HG02973 (cell line): Measurements from ENCODE around the gene KCNJ11.

Source experiments
- ATAC-seq: cut with Tn5 transposase; IDR thresholded peaks from one replicate; pipeline ENCODE4 v1.9.1; 2021; ENCODE audit warnings: moderate library complexity; ENCODE audit not compliant: unreplicated experiment

The KCNJ11 gene

DNA sequence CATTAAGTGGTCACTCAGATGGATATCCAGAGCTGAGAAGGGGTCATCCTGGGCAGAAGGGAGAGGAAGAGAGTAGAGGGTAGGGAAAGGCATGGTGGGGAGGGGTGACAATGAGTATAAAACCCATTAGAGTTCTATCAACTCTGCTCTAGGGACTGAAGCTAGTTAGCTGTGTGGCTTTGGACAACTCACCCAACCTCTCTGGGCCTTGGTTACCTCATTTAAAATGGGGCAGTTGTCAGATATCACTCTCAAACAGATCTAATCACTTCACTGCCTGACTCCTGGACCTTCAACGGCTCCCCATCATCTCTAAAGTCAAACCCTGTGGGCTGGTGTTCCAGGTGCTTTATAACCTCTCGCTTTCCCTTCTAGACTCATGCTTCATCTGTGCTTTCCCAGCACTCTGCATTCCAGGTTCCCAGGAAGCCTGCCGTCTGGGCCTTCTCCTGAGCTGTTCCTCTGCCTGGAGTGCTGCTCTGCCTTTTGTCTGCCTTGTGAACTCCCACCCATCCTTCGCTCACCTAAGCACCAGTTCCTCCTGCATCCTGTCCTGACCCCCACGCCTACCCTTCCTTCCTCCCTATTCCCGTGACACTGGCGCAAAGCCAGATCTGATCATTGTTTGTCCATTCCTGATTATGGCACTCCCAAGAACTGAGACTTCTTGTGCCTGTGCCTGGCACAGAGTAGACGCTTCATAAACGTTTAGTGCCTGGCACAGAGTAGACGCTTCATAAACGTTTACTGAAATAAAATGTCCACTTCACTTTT lies 22.3 kb upstream of the KCNJ11 start:
- no peak for ATAC-seq

DNA sequence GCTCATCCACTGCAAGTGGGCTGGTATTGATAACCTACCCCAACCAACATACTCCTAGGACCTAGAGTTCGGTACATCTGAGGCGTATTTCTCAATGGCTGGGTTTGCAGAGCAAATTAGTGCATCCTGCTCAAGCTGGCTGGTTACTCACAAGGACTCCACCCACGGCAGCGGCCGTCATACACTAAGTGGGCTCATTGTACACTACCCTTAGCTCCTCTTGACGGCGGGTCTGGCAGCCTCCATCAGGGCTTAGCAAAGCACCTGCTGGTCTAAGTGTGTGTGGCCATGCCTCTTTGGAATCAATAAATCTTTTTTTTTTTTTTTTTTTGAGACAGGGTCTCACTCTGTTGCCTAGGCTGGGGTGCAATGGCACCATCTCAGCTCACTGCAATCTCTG lies 20.2 kb upstream of the KCNJ11 start:
- no peak for ATAC-seq

DNA sequence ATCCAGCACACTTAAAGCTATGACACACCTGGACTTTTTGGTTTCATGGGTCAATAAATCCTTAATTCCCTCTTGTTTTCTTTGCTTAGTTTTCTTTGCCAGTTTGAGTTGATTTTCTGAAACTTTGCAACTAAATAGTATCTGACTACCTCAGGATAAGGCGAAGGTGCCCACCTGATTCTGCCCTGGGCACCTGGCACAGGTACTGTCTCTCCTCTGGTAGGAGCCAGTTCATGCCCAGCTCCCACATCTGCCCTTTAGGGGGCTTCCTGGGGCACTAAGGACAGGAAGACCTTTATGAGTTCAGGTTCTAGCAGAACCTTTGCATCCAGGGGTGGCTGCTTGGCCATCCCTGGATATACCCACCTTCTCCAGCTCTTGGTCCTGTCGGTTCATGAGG lies 19.6 kb upstream of the KCNJ11 start:
- ATAC-seq, result no peak

DNA sequence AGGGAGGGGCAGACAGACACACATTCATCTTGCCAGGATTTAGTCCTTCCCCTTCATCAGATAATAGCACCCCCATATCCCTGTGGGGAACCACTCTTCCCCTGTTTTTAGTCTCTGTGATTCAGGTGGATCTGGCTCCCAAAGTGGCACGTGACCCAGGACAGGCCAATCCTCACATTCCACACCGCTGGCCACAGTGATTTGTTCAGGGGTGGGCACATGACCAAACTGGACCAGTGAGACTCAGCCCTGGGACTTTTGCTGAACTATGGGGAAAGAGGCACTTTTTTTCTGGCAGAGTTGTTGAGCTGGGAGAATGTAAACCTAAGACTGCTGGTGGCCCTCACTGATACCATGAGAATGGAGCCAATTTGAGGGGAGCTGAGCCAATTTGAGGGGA lies 19.1 kb upstream of the KCNJ11 start:
- ATAC-seq, result no peak

GRCh38 chr11:17406818-17407149 lies 18.3 kb upstream of the KCNJ11 start:
- ATAC-seq, result no peak

DNA sequence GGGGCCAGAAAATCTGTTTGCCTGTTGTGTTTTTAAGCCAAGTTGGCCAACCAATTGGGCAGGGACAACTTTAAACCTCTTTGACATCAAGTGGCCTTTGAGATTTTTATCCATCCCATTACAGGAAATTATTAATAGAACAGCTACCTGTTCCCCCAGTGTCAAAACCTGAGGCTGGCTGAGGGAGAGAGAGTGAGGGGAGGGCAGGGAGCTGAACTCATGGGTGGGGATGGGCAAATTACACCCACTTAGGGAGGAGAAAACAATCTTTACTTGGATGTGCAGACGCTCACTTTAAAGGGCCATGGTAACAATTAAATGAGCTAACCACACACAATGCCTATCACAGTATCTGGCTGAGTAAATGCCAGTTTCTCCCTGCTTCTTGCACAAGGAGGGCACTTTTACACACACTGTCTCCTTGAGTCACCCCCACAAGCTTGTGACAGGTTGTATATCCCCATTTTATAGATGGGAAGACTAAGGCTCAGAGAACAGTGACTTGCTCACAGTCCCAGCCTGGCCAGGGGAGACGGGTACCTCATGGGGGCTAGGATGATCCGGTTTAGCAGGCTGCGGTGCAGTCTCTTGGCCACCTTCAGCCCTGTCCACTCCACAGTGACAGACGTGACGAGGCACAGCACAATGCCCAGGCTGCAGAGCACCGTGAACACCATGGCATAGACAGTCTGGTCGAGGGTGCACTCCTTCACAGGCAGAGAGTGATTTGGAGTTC lies 17.8 kb upstream of the KCNJ11 start:
- ATAC-seq, result no peak

- ATAC-seq, result no peak
Measured at GRCh38 chr11:17405232-17406005, 17.0 kb upstream of the KCNJ11 start.

DNA sequence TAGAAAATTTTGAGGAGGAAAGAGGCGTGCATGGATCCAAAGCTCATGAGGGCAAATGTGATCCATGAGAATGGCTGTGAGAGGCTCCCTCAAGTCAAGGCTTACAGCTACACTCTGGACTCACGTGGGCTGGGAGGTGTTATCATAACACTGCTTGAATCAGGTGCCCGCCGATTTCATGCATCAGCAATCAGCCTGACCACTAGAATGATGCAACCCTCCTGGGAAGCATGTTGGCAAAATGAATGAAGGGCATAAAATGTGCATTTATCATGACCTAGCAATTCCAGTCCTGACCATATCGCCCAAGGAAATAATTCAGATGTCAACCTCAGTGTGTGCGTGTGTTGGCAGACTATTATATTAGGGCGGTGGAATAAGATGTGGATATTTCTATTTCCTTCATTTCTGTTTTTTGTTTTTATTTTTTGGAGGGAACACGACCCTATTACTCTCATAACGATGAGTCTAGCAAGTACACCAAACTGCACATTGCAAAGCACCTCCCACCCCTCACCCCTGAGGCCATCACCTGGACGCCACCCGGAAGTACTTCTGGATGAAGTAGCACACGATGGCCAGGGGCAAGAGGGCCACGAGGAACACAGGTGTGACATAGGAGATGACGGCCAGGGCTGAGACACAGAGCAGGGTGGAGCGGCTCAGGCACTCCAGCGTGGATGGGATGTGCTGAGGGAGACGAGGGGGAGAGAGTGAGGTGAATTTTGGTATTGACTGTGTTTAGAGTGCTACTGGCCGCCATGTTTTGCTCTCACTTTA lies 15.7 kb upstream of the KCNJ11 start:
- no peak for ATAC-seq

GRCh38 chr11:17402486-17402885 lies 14.0 kb upstream of the KCNJ11 start:
- ATAC-seq, result no peak

- ATAC-seq, result no peak
Measured at GRCh38 chr11:17401841-17402240, 13.4 kb upstream of the KCNJ11 start.

DNA sequence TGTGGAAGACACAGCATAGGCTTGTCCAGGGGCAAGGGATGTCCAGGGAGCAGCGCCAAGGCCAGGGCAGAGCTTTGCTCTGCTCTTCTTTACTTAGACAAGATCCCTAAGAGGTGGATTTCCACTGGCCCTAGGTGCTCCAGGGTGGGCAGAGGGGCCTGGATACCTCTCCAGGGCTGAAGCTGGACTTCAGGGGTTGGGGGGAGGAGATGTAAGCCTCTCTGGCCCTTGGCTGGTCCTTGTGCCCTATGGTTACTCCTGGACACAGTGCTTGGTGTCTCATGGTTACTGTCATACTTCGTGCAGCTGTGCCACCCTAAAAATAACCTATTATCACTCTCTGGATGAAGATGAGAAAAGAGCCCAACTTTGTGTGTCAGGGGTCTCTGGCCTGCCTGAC lies 12.9 kb upstream of the KCNJ11 start:
- no peak for ATAC-seq

DNA sequence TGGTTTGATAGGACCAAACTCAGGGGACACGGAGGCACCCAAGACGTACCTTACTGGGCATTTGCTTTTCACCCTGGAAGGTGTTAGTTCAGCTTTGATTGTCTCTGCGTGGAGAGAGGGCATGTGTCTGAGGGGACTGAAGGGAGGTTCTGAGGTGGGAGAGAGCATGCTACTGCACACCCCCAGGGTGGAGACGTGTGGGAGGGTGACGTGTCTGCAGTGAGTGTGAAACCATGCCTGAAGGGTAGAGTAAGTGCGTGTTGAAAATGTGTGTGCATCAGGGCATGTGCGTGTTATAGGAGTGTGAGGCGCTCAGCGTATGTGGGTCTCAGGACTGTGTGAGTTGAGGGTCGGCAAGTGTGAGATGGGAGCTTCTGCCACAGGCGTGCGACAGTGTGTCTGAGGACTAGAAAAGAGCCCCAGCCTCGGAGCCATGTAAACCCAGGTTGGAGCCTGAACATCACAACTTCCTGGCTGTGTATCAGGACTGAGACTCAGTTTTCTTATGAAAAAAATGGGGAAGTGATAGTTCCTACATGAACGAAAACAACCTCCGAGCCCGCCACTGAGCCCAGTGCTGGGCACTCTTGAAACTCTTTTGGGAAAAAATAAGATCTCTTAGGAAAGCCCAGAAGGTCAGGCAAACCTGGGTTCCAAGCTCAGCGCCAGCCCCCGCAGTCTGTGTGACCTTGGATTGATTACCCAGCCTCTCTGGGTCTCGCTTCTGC lies 11.8 kb upstream of the KCNJ11 start:
- no peak for ATAC-seq

- no peak for ATAC-seq
Measured at GRCh38 chr11:17399236-17399635, 10.8 kb upstream of the KCNJ11 start.

DNA sequence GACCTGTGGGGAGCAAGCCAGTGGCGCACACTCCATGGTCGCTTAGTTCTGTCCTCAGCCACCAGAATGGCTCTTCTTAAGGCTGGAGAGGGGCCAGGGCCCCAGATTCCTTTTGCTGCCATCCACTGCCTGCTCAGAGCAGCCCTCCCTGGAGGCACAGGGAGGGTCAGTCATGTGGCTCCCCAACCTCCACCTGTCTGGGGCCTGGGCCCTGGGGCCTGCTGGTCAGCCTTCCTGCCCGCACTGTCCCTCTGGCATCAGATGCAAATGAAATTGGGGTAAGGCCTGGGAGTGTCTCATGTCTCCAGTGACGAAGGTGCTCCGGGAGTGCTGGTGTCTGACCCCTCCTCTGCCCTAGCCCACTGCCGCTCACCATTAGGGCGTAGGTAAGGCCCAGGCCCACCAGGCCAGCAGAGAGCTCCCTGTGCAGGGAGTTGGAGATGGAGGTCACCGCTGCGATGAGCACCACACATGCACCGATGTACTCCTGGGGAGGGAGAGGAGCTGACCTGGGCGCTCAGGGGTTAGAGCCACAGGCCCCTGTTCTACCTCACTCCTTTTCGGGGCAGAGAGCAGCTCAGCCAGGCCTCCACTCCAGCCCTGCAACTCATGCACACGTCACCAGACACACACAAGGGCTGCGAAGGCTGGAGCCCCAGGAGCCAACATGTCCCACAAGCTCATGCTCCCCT lies 9.0 kb upstream of the KCNJ11 start:
- no peak for ATAC-seq

DNA sequence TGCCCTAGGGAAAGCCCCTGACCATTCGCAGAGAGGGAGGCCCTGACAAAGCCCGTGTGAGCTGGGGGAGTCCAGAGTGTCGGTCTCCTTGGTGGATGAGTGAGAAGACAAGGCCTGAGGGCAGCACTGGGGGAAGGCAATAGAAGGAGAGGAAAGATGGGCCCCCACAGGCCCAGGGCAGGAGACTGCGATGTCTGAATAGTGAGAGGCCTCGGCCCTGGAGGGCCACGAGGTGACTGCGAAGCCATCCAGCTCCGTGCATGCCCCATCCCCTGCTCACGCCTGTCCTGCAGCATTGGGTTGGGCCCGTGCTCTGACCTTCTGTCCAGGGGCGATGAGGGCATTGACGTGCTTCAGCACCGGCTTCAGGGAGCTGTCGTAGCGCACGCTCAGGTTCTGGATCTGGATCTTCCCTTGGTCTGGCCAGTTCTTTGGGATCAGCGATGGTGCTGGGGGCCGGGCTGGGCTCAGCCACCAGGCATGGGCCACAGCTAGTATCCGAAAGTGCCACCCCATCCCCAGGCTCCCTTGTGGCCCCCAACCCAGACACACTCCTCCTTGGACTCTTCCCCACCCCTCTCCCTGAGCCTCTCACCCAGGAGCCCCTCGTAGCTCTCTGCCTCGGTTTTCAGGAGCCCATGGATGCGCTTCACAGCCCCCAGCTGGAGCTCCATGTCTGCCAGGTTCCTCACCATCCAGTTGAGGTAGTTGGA lies 8.3 kb upstream of the KCNJ11 start:
- no peak for ATAC-seq

DNA sequence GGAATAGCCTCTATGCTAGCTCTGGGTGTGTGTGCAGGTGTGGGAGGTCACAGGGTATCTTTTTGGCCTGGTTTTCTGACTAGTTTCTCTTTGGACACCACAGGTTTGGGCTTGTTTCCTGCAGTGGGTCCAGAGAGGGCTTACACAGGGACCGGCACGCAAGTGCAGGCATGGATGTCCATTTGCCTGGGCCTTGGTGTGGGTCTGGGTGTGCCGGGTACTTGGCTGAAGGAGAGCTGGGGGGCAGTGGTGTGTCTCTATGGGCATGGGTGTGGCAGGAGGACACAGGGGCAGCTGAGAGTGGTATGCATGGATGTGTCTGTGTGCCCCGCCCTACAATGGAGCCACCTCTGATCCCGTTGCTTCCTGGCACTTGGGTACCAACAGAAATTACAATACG lies 7.5 kb upstream of the KCNJ11 start:
- ATAC-seq, result no peak

DNA sequence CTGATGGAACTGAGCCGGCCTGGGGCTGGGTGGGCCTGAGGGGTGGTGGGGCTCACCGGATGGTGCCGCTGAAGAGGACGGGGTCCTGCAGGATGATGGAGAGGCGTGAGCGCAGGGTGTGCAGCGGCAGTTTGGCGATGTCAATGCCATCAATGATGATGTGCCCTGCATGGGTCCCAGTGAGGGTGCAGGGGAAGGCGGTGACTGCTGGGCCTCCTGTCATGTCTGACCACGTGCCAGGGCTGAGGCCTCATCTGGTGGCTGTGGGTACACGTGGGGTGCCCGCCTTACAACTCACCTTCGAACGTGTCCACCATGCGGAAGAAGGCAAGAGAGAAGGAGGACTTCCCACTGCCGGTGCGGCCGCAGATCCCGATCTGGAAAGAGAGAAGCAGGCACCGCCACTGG lies 7.1 kb upstream of the KCNJ11 start:
- no peak for ATAC-seq

DNA sequence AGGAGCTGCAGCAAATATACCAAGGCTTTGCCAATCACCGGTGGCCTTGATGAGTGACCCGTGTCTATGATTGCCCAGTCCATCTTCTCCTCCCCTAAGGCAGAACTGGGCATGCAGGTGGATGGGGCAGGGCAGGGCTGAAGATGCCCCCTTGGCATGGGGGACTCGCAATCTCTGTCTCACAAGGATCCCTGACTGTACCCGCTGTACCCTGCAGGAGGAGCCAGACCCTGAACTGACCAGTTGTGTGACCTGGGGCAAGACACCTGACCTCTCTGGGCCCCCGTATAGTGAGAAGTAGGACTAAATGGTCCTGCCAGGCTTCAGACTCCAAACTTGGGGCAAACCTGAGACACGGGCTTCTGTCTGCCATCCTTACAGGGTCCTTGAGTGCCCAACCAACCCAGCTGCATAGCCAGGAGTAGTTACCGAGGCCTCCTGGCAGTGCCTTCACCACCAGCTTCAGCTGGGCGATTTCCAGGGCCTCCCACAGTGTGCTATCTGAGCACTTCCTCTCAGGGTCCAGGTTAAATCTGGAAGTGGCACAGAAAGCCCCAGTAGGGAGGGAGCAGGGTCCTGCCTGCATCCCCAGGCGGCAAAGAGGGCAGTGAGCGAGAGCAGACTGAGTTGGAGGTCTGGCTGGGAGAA lies 6.4 kb upstream of the KCNJ11 start:
- no peak for ATAC-seq

GRCh38 chr11:17393472-17393871 lies 5.0 kb upstream of the KCNJ11 start:
- ATAC-seq, result no peak
